ENCODE results near the gene PDGFRB.

GRCh38 chr5:150120062-150120441 lies 35.6 kb downstream of the PDGFRB start:
- no peak for TF ChIP-seq CTBP2 (IDR thresholded peaks at IDR 0.05; ENCODE audit: borderline replicate concordance, insufficient read depth, insufficient read length, low read length)
- TF ChIP-seq, protein P1, sequence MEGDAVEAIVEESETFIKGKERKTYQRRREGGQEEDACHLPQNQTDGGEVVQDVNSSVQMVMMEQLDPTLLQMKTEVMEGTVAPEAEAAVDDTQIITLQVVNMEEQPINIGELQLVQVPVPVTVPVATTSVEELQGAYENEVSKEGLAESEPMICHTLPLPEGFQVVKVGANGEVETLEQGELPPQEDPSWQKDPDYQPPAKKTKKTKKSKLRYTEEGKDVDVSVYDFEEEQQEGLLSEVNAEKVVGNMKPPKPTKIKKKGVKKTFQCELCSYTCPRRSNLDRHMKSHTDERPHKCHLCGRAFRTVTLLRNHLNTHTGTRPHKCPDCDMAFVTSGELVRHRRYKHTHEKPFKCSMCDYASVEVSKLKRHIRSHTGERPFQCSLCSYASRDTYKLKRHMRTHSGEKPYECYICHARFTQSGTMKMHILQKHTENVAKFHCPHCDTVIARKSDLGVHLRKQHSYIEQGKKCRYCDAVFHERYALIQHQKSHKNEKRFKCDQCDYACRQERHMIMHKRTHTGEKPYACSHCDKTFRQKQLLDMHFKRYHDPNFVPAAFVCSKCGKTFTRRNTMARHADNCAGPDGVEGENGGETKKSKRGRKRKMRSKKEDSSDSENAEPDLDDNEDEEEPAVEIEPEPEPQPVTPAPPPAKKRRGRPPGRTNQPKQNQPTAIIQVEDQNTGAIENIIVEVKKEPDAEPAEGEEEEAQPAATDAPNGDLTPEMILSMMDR (IDR thresholded peaks at IDR 0.05; ENCODE audit: control extremely low read depth in 1 of 3, insufficient read depth in 1 of 3, low read depth in 1 of 3, low read length in 3 of 3), result no peak

Data from H1 (cell line).